GM21515 (cell line): ENCODE results near the gene ETF1.

Experiments
- ATAC-seq: cut with Tn5 transposase; IDR thresholded peaks from one replicate; pipeline ENCODE4 v1.9.1; 2021; ENCODE audit not compliant: unreplicated experiment

ETF1 gene

DNA sequence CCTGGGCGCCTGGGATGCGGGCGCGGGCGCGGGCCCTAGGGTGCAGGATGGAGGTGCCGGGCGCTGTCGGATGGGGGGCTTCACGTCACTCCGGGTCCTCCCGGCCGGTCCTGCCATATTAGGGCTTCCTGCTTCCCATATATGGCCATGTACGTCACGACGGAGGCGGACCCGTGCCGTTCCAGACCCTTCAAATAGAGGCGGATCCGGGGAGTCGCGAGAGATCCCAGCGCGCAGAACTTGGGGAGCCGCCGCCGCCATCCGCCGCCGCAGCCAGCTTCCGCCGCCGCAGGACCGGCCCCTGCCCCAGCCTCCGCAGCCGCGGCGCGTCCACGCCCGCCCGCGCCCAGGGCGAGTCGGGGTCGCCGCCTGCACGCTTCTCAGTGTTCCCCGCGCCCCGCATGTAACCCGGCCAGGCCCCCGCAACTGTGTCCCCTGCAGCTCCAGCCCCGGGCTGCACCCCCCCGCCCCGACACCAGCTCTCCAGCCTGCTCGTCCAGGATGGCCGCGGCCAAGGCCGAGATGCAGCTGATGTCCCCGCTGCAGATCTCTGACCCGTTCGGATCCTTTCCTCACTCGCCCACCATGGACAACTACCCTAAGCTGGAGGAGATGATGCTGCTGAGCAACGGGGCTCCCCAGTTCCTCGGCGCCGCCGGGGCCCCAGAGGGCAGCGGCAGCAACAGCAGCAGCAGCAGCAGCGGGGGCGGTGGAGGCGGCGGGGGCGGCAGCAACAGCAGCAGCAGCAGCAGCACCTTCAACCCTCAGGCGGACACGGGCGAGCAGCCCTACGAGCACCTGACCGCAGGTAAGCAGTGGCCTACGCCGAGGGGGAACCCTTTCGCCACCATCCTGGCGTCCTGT lies 77.5 kb downstream of the ETF1 start, which contains the start of gene EGR1:
Gene EGR1 (plus strand): TSS at position 219 of the 864 bp plus-strand sequence. CDS start 283 bp downstream, at position 502.
- peak; percentile 52 for ATAC-seq

DNA sequence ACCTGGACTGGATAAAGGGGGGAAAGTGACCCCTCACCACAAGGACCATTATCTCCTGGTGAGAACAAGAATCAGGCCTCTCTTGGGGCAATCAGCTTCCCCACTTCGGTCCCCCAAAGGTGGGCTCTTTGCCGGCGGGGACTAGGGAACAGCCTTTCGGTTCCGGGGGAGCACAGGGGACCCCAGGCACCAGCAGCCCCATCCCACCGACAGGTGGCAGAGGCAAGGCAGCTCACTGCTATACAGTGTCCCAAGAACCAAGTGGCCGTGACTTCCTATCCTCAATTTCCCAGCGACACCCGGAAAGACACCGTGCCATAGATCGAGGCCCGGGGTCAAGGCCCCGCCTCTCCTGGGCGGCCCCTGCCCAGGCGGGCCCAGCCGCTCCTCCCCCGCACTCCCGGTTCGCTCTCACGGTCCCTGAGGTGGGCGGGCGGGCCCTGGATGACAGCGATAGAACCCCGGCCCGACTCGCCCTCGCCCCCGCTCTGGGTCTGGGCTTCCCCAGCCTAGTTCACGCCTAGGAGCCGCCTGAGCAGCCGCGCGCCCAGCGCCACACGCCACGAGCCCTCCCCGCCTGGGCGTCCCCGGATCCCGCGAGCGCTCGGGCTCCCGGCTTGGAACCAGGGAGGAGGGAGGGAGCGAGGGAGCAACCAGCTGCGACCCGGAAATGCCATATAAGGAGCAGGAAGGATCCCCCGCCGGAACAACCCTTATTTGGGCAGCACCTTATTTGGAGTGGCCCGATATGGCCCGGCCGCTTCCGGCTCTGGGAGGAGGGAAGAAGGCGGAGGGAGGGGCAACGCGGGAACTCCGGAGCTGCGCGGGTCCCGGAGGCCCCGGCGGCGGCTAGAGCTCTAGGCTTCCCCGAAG lies 78.4 kb downstream of the ETF1 start:
- ATAC-seq = peak; percentile 78

DNA sequence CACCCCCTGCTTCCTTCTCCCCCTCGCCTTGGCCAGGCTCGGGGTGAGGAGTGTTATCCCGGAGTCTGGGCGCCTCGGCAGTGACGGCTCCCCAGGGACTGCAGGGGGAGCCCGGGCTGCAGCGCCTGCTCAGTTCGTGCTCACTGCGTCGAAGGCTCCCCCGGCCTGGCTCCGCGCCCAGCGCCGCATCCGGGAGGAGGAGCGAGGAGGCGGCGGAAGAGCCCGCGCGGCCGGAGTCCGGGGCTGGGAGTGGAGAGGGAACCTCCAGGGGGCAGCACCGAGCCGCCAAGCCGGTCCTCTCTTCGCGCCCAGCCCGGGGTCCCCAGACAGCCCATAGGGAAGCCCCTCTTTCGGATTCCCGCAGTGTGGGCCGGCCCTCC lies 79.0 kb downstream of the ETF1 start:
- ATAC-seq = peak; percentile 44

DNA sequence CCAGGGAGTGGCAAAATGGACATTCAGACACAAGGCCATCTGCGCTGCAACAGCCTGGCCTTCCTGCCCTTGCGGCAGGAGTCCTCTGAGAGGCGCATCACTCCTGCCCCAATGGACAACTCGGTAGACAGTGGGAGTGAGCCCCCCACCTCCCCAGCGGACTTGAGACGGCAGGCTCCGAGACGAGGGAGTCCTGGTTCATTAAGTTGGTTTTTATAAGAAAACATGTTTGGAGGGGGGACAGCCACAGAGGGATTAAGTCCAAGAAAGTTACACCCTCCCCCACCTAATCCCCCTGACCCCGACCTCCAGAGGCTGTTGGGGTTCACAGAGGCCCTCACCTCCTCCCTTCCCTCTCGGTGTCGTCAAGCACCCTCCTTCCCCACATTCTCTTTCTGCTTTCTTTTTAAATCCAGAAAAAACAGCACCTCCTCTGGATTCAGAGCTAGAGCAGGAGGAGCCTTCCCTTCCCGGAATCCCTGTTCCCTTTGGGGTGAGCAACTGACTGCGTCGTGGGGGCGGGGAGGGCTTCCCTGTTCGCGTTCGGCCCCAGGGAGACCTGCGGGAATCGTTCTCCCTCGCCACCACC lies 79.5 kb downstream of the ETF1 start:
- no peak for ATAC-seq

DNA sequence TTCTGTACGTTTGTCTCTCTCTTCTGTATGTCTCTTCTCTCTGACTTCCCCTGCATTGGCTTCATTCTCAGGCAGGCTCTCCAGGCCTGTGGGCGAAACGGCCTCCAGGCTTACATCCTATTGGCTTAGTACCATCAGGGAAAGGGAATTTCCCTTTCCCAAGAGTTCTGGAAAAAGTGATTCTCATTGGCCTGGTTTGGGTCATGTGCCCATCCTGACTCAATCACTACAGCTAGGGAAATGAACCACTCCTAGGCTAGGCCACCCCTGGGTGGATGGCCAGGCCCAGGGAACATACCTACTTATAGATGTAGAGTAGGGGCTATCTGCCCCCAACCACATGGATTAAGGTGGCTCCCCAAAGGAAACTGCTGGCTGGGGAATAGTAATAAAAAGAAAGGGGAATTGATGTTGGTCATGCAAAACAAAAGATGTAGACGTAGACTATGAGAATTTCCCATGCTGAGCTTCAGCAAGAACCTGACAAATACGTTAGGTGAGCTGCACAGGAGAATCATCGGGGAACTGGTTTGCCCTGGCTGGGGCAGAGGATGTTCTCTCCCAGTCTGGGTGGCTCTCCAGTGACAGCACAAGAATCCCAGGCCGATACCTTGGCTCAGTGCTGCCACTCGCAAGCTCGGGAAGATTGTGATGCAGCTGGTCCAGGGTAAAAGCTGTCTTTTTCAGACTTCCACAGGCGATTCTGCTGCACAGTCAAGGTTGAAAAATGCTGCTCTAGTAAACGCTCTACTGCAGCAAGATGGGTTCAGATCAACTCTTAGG lies 81.5 kb downstream of the ETF1 start:
- ATAC-seq = no peak

DNA sequence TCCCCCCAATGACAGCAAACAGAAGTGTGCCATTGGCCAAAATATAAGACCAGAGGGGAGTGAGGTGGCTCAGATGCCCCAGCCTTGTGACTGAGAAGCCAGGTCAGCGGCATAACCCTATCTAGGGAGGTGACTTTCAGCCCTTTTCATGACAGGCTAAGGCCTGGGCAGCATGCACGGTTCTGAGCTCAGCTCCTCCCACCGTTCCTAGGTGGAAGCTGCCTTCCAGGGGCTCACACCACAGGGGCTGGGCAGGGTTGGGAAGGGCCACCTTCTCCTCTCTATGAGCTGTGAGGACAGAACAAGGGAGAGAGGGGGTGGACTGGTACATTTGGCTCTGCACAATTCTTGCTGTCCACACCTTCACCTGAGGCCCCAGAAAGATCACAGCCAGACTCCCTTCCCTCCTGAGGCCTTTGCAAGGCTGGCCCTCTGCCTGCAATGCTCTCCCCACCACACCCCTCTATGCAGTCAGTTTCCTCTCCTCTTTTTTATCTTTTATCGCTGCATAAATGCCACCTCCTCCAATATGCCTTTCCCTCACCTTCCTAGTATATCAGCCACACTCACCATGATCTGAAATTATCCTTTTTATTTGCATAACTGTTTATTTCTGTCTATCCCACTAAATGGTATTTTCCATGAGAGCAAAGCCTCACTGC lies 82.9 kb downstream of the ETF1 start:
- ATAC-seq = no peak

DNA sequence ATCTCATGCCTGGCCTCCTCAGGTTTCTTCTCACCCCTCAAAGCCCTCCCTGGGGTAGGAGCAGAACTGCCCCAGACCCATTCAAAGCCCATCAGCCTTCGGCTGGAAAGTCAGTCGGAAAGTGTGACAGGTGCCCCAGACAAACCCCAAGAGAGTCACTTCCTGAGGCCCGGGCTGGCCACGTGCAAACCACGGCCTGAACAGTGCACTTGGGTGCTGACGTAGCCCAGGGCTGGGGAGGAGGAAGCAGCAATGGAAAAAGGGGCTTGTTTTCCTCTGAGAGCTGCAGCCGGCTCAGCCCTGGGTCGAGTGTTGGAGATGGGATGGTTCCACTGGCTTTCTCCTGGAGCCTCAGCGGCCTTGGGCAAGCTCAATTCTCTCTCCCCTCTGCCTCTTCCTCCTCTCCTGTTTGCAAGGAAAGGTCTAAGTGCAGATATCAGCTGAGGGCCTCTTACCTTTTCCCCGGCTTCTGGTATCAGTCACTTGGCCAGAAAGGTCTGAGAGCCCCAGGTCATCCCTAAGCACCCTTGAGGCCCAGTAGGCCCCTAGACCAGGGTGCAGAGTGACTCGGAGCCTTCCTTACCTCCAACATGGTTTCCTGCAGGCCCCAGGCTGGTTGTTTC lies 83.6 kb downstream of the ETF1 start:
- ATAC-seq = no peak

DNA sequence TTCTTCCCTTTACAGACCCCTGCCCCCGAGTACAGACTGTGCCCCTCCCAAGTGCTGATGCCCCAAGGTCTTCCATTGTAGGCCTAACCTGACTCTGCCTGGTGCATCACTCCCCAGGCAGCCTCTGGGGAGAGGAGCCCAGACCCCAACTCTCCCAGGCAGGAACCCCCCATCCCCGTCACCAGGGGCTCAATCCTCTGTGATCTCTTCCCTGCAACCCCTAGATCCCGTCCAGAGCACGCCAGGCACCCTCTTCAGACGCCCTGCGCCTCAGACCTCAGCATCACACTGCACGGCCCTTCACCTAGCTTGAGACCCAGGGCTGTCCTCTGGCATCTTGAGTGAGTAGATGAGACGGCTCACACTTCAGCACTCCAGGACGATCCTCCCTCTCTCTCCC lies 84.2 kb downstream of the ETF1 start:
- ATAC-seq = no peak

DNA sequence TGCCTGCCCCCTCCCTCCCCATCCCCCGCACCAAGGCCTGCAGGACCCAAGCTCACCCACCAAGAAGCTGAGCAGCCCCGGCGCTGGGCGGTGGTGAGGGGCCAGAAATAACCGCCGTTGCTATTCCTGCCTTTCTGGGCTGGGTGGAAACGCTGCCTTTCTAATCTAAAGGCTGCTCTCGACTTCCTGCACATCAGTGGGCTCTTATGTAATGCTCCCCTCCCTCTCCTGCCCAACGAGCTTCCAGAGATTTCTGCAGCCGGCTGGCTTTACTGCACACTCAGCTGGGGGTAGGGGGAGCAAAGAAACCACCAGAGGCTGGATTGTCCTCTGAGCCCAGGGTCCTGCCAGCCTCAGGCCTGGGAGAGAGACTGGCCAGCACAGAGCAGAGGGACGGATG lies 84.7 kb downstream of the ETF1 start:
- ATAC-seq = no peak

DNA sequence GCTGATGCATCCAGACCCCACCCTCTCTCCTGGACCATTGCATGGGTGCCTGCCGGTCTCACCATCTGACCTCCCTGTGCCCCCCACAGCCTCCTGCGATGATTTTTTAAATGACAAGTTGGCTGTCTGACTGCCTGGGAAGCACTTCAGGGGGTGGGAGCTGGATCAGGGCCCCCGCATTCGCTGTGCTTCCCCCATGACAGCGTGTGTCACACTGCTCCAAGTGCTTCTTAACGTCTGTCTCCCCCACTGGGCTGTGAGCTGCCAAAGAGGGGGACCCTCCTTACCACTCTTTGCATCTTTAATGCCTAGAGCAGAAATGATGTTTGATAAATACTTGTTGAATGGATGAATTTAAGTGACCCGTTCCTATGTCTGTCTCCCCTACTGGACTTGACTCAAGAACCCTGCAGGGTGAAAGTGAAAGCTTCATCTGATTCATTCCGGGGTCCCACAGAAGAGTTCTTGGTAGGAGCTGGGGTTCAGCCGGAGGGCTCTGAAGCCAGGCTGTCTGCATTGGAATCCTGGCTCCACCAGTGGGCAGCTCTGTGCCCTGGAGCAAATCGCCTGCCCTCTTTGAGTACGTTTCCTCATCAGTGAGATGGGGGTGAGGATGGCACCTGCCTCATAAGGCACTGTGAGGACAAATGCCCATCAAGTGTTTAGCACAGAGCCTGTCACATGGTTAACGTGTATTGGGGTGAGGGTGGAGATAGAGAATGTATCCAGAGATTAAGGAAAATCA lies 85.3 kb downstream of the ETF1 start:
- ATAC-seq = no peak
